LNCAP (cell line): ENCODE data around the gene SPRR2B.

Experiments
- CTCF ChIP-seq: fragments of 450-650 bp; IDR thresholded peaks from 2 replicates; pipeline ENCODE4 v1.5.1; 2017; ENCODE audit warnings: mild to moderate bottlenecking

Gene SPRR2B

GRCh38 chr1:153028766-153029165 is 42.6 kb downstream of the SPRR2B start:
- TF ChIP-seq CTCF: no peak

GRCh38 chr1:153025797-153026196 is 45.6 kb downstream of the SPRR2B start:
- no peak for TF ChIP-seq CTCF

DNA sequence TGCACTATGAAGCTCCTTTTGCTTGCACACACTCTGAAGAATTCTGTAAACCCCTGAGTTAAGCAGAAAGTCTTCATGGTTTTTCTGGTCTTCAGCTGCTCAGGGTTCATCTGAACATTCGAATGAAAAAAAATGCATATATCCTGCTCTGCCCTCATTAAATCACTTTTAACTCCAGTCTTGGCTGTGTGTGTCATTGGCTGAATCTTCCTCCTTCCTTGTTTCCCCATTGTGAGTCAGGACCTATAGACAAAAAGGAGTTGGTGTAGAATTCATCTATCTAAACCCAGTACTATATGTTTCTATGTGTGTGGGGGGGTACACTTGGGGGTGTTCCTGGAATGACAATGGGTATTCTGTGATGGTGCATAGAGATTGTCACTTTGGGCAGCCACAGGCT is 47.0 kb downstream of the SPRR2B start:
- no peak for TF ChIP-seq CTCF

GRCh38 chr1:153023109-153023508 is 48.3 kb downstream of the SPRR2B start:
- no peak for TF ChIP-seq CTCF
